Activated CD4-positive, alpha-beta memory T cell treated with anti-CD3 and anti-CD28 coated beads, Interleukin-2, amount 10 ng/mL, durations not matched to agents 7 days and 5 days (primary cell): ENCODE data around the gene DGLUCY. TPM values are rescaled to one million over a fixed set of nuclear protein-coding genes. Genes with fewer than 3 reads are reported as not detected.
A peak's percentile ranks its signal among the peaks of the same experiment; 100 is the strongest.

Experiments used
- CTCF ChIA-PET: fragments of 350-600 bp; sonication (Branson Sonifier 250); formaldehyde crosslinking; loops from one replicate; lab custom pipeline; 2021; ENCODE audit warnings: antibody characterized with exemption, inconsistent platforms; lab: Charles Lee
- POLR2A ChIA-PET: fragments of 350-600 bp; sonication (Branson Sonifier 250); formaldehyde crosslinking; loops from one replicate; lab custom pipeline; 2021; ENCODE audit warnings: antibody characterized with exemption; lab: Charles Lee
- DNase-seq: peaks from one replicate; pipeline ENCODE4 v3.0.0-alpha.2; 2020
- H3K27ac Mint-ChIP-seq: one replicate; pipeline ENCODE4 v1.8.0; 2021; ENCODE audit warnings: mild to moderate bottlenecking, mixed read lengths
- H3K27me3 Mint-ChIP-seq: one replicate; pipeline ENCODE4 v1.8.0; 2021; ENCODE audit warnings: mixed read lengths
- H3K36me3 Mint-ChIP-seq: one replicate; pipeline ENCODE4 v1.8.0; 2021; ENCODE audit warnings: low read depth, mixed read lengths
- H3K4me1 Mint-ChIP-seq: one replicate; pipeline ENCODE4 v1.8.0; 2021; ENCODE audit warnings: mixed read lengths
- H3K4me3 Mint-ChIP-seq: one replicate; pipeline ENCODE4 v1.8.0; 2021; ENCODE audit warnings: mild to moderate bottlenecking, mixed read lengths
- H3K9me3 Mint-ChIP-seq: one replicate; pipeline ENCODE4 v1.8.0; 2021; ENCODE audit warnings: mixed read lengths
- total RNA-seq, 2 experiments: library from RNA; stranded (reverse); gene quantifications; one replicate each; pipeline ENCODE4 v1.2.3, GENCODE V29; 2021

Gene DGLUCY
- total RNA-seq, 2 experiments from 2014 or later: 112 to 115 TPM

DNA sequence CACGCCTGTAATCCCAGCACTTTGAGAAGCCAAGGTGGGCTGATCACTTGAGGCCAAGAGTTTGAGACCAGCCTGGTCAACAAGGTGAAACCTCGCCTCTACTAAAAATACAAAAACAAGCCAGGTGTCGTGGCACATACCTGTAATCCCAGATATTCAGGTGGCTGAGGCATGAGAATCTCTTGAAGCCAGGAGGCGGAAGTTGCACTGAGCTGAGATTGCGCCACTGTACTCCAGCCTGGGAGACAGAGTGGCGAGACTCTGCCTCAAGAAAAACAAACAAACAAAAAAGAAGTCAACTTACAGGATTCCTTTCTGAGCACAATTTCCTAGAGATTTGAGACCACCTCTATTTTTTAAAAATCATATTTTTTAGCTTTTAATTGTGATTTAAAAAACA lies 45.3 kb downstream of the DGLUCY start:
- H3K27me3 Mint-ChIP-seq: no peaks in the 10 kb centered on the region
- CTCF ChIA-PET: interaction anchor here (0.8 to 1.6 kb wide), 5 partner anchors 14 to 256 kb away, joined by 3 to 4 read pairs (median 3); no protein-coding TSS in a partner anchor
- POLR2A ChIA-PET: no interaction called here
- no peak overlapping the region for H3K27ac Mint-ChIP-seq
- DNase-seq: no peak
- H3K4me1 Mint-ChIP-seq: peaks cover 4% of the 10 kb centered on the region
- no peak overlapping the region for H3K4me3 Mint-ChIP-seq
- H3K36me3 Mint-ChIP-seq: peaks cover 80% of the 10 kb centered on the region
- no peaks in the 10 kb centered on the region for H3K9me3 Mint-ChIP-seq

DNA sequence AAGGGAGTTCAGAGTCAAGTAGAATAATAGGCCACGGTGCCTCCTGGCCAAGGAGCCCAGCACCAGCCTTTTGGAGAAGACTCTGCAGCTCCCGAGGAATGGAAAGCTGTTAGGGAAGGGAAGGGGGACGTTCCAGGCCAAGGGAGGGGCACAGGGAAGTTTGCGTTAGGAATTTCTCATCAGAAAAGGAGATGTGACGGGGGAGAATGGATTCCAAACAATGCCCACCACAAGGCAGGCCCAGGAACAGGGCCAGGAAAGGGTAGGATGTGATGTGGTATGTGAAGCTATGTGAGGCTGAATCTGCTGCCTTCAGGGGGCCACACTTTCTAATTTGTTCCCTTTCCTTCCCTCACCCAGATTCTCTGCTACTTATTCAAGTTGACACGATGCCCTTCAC lies 46.0 kb downstream of the DGLUCY start:
- Mint-ChIP-seq H3K4me3 (no peak overlapping the region), H3K27ac (no peak overlapping the region)

DNA sequence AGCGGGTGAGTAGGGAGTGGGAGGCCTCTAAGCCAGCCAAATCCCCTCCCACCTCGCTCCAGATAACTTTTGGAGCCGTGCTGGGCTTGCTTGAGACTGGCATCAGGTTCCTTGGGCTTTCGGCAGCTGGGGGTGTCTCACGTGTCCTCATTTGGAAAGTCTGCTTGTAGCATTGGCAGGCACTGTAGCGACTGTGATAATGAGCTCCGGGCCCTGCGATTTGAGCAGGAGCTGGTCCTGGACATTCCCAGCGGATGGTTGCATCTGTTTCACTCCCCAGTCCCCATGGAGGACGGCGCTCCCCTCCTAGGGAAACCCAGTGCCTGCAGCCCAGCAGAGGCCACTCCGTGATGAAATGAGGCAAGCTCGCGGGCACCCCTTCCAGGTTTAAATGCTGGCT lies 49.4 kb downstream of the DGLUCY start:
- DNase-seq: no peak
- Mint-ChIP-seq H3K27me3 (no peaks in the 10 kb centered on the region), H3K4me3 (no peak overlapping the region), H3K27ac (no peak overlapping the region), H3K36me3 (peaks cover 74% of the 10 kb centered on the region), H3K9me3 (no peaks in the 10 kb centered on the region), H3K4me1 (no peaks in the 10 kb centered on the region)
- CTCF ChIA-PET: interaction anchor here (1.6 kb wide), 1 partner anchor 10 kb away, joined by 5 read pairs; no protein-coding TSS in a partner anchor
- POLR2A ChIA-PET: no interaction called here

More for the DNA sequence above, 46.0 kb downstream of the DGLUCY start:
- ChIA-PET POLR2A (interaction anchor here (0.7 to 1.2 kb wide), 2 partner anchors 11 to 124 kb away, joined by 3 read pairs; no protein-coding TSS in a partner anchor), CTCF (interaction anchor here (1.0 to 1.3 kb wide), 3 partner anchors 13 to 257 kb away, joined by 3 to 4 read pairs (median 3); no protein-coding TSS in a partner anchor)
- no peaks in the 10 kb centered on the region for H3K27me3 Mint-ChIP-seq
- H3K4me1 Mint-ChIP-seq: peaks cover 2% of the 10 kb centered on the region
- H3K36me3 Mint-ChIP-seq: peaks cover 78% of the 10 kb centered on the region
- H3K9me3 Mint-ChIP-seq: no peaks in the 10 kb centered on the region
- no peak for DNase-seq

DNA sequence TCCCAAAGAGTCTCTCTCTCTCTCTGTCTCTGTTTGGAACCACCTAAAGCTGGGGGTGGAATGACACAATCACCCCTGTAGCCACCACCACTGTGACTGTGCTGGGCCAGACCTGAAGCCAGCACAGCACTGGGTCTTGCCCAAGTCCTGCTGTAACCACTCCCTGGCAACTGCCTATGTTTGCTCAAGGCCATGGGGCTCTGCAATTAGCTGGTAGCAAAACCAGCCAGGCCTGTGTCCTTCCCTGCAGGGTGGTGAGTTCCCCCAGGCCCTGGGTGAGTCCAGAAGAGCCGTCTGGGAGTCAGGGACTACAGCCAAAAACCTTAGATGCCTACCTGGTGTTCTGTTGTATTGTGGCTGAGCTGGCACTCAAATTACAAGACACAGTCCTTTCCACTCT lies 50.8 kb downstream of the DGLUCY start:
- peaks cover 76% of the 10 kb centered on the region for H3K36me3 Mint-ChIP-seq
- H3K4me3 Mint-ChIP-seq: no peak overlapping the region
- DNase-seq: no peak
- H3K27ac Mint-ChIP-seq: no peak overlapping the region
- no peaks in the 10 kb centered on the region for H3K4me1 Mint-ChIP-seq
- ChIA-PET POLR2A (interaction anchor here (1.4 kb wide), 1 partner anchor 49 kb away, joined by 4 read pairs; no protein-coding TSS in a partner anchor), CTCF (no interaction called here)
- no peaks in the 10 kb centered on the region for H3K27me3 Mint-ChIP-seq
- H3K9me3 Mint-ChIP-seq: no peaks in the 10 kb centered on the region

DNA sequence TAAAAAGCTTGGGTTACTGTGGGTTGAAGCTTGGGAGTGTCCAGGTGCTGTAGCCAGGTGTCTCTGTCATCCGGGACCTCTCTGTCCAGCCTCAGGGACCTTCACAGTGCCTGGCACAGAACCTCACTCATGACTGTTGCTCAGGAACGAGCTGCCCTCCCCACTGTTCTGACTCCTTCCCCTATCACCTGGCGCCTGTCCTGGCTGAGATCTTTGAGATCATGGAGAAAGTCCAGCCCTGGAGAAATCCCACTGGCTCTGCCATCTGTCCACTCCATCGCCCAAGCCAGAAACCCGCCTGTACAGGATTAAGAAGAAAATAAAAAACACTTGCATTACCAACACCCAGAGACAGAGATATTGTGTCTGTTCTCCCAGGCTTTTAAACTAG lies 53.5 kb downstream of the DGLUCY start:
- no peak for DNase-seq
- Mint-ChIP-seq H3K9me3 (no peaks in the 10 kb centered on the region), H3K27me3 (no peaks in the 10 kb centered on the region), H3K36me3 (peaks cover 68% of the 10 kb centered on the region), H3K4me3 (no peak overlapping the region), H3K27ac (no peak overlapping the region), H3K4me1 (no peaks in the 10 kb centered on the region)
- ChIA-PET POLR2A (no interaction called here), CTCF (no interaction called here)

DNA sequence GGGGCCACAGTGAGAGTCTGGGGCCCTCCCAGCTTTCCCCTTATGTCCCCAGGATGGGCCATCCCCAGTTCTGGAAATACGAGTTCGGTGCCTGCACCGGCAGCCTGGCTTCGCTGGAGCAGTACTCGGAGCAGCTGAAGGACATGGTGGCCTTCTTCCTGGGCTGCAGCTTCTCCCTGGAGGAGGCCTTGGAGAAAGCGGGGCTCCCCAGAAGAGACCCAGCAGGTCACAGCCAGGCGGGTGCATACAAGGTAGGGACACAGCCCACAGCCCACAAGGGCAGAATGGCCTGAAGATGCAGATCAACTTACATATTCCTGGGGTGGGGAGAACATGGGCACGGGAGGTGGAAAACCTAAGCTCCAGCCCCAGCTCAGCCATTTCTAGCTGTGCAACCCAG lies 56.1 kb downstream of the DGLUCY start:
- Mint-ChIP-seq H3K4me3 (no peak overlapping the region), H3K27ac (no peak overlapping the region), H3K9me3 (no peaks in the 10 kb centered on the region), H3K27me3 (no peaks in the 10 kb centered on the region), H3K36me3 (peaks cover 67% of the 10 kb centered on the region), H3K4me1 (peaks cover 5% of the 10 kb centered on the region)
- DNase-seq: no peak
- ChIA-PET POLR2A (no interaction called here), CTCF (interaction anchor here (0.8 to 10.2 kb wide), 3 partner anchors 105 to 267 kb away, joined by 3 to 167 read pairs (median 3); no protein-coding TSS in a partner anchor)

DNA sequence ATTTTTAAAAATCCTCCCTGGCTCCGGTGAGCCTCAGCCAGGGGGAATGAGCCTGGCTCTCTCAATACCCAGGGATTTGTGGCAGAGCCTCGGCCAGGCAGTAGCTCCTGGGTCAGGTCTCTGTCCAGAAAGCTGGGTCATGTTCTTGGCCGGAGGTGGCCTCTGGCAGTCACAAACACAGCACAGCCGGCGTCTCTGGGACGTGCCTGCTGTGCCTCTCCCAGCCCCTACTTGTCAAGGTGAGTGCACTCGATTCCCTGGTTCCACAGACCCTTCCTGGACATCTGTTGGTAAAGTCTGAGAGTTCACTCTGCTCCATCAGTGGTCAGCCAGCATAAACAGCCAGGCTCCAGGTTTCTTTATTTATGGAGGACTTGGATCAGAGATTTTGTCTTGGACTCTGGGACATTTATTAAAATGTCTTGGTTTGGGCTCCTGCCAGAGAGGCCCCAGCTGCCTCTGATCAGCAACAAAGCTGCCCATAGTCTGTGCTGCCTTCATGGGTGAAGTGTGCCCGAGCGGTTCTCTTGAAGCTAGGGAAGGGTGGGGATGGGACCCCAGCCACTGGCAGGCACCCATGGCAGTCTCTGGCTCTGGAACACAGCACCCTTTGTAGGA lies 56.7 kb downstream of the DGLUCY start:
- ChIA-PET CTCF (interaction anchor here (0.8 to 10.2 kb wide), 4 partner anchors 33 to 267 kb away, joined by 3 to 167 read pairs (median 13); no protein-coding TSS in a partner anchor), POLR2A (interaction anchor here (1.2 kb wide), 1 partner anchor 109 kb away, joined by 6 read pairs; the partner anchor contains the start of gene RPS6KA5)
- DNase-seq: no peak
- H3K9me3 Mint-ChIP-seq: no peaks in the 10 kb centered on the region
- H3K4me3 Mint-ChIP-seq: no peak overlapping the region
- peaks cover 67% of the 10 kb centered on the region for H3K36me3 Mint-ChIP-seq
- H3K4me1 Mint-ChIP-seq: peaks cover 6% of the 10 kb centered on the region
- H3K27me3 Mint-ChIP-seq: no peaks in the 10 kb centered on the region
- H3K27ac Mint-ChIP-seq: peak overlapping the region; percentile 10

DNA sequence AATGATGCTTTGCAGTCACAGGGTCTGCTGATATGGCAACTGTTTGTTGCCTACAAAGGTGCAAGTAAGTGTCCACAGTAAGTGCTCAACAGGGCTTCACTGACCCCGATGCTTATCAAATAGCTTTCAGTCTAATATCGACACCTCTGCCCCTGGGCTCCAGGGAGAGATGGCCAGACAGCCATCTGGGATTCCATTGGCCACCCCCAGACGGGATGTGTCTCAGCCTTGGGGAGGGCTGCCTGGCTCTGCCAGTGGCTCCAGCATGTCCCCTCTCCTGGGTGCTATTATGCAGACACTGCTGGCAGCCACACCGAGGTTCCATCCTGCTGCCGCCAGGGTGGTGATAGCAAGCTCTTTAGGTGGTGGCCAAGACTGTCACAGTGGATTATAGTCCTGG lies 57.4 kb downstream of the DGLUCY start:
- peaks cover 68% of the 10 kb centered on the region for H3K36me3 Mint-ChIP-seq
- H3K27ac Mint-ChIP-seq: peak overlapping the region; percentile 40
- ChIA-PET CTCF (interaction anchor here (1.5 to 10.2 kb wide), 4 partner anchors 33 to 268 kb away, joined by 4 to 167 read pairs (median 29); partner anchors contain the start of gene DGLUCY), POLR2A (interaction anchor here (1.2 kb wide), 1 partner anchor 110 kb away, joined by 6 read pairs; the partner anchor contains the start of gene RPS6KA5)
- H3K4me1 Mint-ChIP-seq: peaks cover 9% of the 10 kb centered on the region
- H3K4me3 Mint-ChIP-seq: no peak overlapping the region
- no peak for DNase-seq
- H3K9me3 Mint-ChIP-seq: no peaks in the 10 kb centered on the region
- no peaks in the 10 kb centered on the region for H3K27me3 Mint-ChIP-seq

DNA sequence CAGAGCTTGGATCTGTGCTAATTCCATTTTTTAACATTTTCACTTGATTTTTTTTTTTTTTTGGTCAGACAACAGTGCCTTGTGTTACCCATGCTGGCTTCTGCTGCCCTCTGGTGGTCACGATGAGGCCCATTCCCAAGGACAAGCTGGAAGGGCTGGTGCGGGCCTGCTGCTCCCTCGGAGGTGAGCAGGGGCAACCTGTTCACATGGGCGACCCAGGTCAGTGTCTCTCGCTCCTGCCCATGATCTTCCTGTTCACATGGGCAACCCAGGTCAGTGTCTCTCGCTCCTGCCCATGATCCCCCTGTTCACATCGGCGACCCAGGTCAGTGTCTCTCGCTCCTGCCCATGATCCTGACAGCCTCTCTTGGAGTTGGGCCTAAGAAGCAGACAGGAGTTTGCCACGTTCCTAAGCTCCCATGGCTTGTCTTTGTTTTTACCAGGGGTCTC lies 59.4 kb downstream of the DGLUCY start:
- Mint-ChIP-seq H3K27ac (peak overlapping the region; percentile 54), H3K4me1 (peaks cover 22% of the 10 kb centered on the region), H3K27me3 (no peaks in the 10 kb centered on the region), H3K36me3 (peaks cover 66% of the 10 kb centered on the region), H3K4me3 (no peak overlapping the region), H3K9me3 (no peaks in the 10 kb centered on the region)
- ChIA-PET POLR2A (interaction anchor here (0.6 to 8.8 kb wide), 10 partner anchors 16 to 270 kb away, joined by 3 to 142 read pairs (median 5); partner anchors contain the start of genes DGLUCY, GPR68 and RPS6KA5), CTCF (interaction anchor here (0.6 to 10.2 kb wide), 67 partner anchors 10 to 1240 kb away, joined by 3 to 167 read pairs (median 4); partner anchors contain the start of genes DGLUCY, GPR68 and RPS6KA5)
- DNase-seq: peak; percentile 80

DNA sequence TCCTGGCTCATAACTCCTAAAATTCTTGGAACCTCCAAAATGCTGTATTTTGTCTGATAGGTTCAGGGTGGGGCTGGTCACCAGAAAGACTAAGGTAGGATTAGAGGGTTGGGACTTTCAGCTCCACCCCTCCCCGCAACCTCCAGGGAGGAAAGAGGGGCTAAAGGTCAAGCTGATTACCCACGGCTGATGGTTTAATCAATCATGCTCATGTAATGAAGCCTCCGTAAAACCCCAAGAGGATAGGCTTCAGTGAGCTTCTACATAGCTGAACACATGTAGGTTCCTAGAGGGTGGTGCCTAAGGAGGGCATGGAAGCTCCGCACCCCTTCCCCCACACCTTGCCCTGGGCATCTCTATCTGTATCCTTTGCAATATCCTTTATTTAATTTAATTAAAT lies 60.0 kb downstream of the DGLUCY start:
- H3K27me3 Mint-ChIP-seq: no peaks in the 10 kb centered on the region
- peaks cover 22% of the 10 kb centered on the region for H3K4me1 Mint-ChIP-seq
- CTCF ChIA-PET: interaction anchor here (1.0 to 10.2 kb wide), 31 partner anchors 10 to 415 kb away, joined by 3 to 167 read pairs (median 7); partner anchors contain the start of genes DGLUCY, GPR68 and RPS6KA5
- POLR2A ChIA-PET: interaction anchor here (0.8 to 8.8 kb wide), 6 partner anchors 15 to 114 kb away, joined by 3 to 142 read pairs (median 11); partner anchors contain the start of genes GPR68 and RPS6KA5
- H3K36me3 Mint-ChIP-seq: peaks cover 62% of the 10 kb centered on the region
- H3K27ac Mint-ChIP-seq: no peak overlapping the region
- DNase-seq: no peak
- H3K4me3 Mint-ChIP-seq: no peak overlapping the region
- no peaks in the 10 kb centered on the region for H3K9me3 Mint-ChIP-seq

DNA sequence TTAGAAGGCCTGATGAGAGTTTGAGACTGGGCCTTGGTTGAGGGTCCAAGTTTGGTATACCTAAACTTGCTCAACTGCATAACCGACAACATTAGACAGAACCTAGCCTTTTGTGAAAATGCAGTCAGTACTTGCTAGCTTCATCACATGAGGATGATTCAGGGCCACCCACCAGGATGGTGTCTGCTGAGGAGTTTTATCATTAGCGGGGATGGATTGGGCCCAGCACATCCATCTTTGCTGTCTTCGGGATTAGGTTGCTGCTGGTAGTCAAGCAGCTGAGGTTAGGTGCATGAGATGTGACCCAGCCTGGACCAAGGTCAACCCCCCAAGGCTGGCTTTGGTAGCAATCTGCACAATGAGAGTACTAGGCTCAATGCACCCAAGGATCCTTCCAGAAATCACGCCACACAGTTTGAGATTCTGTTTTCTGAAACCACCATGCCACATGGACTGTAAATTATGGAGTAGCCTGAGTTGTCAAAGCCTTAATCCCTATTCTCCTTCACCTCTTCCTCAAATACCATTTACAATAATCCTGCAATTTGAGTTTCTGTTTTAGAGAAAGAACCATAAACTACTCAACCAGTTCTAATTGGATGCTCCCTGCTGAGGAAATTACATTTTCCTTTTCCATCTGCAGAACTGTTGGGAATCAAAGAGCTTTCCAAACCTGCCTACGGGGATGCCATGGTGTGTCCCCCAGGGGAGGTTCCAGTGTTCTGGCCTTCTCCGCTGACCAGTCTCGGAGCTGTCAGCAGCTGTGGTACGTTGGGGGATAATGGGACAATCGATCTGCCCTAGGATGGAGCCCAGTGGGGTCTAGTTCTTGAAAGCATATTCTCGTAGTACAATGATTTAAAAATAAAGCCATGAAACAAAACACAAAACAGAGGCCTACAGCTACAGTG lies 61.7 kb downstream of the DGLUCY start:
- Mint-ChIP-seq H3K36me3 (peaks cover 54% of the 10 kb centered on the region), H3K27ac (peak overlapping the region; percentile 53), H3K9me3 (no peaks in the 10 kb centered on the region), H3K27me3 (no peaks in the 10 kb centered on the region), H3K4me1 (peaks cover 22% of the 10 kb centered on the region), H3K4me3 (no peak overlapping the region)
- DNase-seq: no peak
- POLR2A ChIA-PET: interaction anchor here (0.7 to 8.8 kb wide), 4 partner anchors 60 to 273 kb away, joined by 4 to 142 read pairs (median 18); partner anchors contain the start of gene GPR68
- CTCF ChIA-PET: interaction anchor here (0.8 to 10.2 kb wide), 13 partner anchors 18 to 417 kb away, joined by 3 to 167 read pairs (median 22); partner anchors contain the start of genes DGLUCY and GPR68
